ENCODE data around the gene YPEL5. TPM values are rescaled to one million over a fixed set of nuclear protein-coding genes. Genes with fewer than 3 reads are reported as not detected.

The YPEL5 gene
- polyA plus RNA-seq, 1 of the 3 experiments (the other 2 are of a cell fraction): 60.5 TPM

- WGBS (ENCODE audit: low lambda C conversion rate): 99% methylated on average over 4 of the region's 4 CpGs
- Histone ChIP-seq H3K9ac (no peak overlapping the region), H3K9me2 (no peaks in the 10 kb centered on the region), H3K27ac (ENCODE audit: low read depth in 2 of 2, low read length in 1 of 2) (no peak overlapping the region; a peak in 1 of 4 replicates), H2AFZ (ENCODE audit: low read depth) (no peak overlapping the region), H3K27me3 (ENCODE audit: insufficient read depth) (no peaks in the 10 kb centered on the region), H3K4me2 (no peak overlapping the region), H3K36me3 (replicated peaks in 1 of 2; ENCODE audit: control insufficient read depth in 1 of 2, insufficient read depth in 2 of 2, low read length in 1 of 2) (peaks cover 73 to 78% of the 10 kb centered on the region in 2 experiments), H4K20me1 (ENCODE audit: insufficient read depth) (peaks cover 31% of the 10 kb centered on the region), H3K4me1 (ENCODE audit: control insufficient read depth in 1 of 2, insufficient read depth in 2 of 2, low read depth in 1 of 2, low read length in 1 of 2) (peaks cover 0 to 33% of the 10 kb centered on the region in 2 experiments; a peak in 2 of 4 replicates), H3K9me3 (no peaks in the 10 kb centered on the region), H3F3A (replicated peaks; ENCODE audit: insufficient read depth) (peaks cover 20% of the 10 kb centered on the region), H3K79me2 (ENCODE audit: insufficient read depth) (peaks cover 53% of the 10 kb centered on the region), H3K4me3 (ENCODE audit: low read depth in 2 of 2, low read length in 1 of 2) (no peak overlapping the region)
- TF ChIP-seq POLR2AphosphoS5 (IDR thresholded peaks at IDR 0.05; ENCODE audit: low read depth, low read length) (no peak), ZBTB33 (IDR thresholded peaks at IDR 0.05; ENCODE audit: borderline replicate concordance, low read depth) (no peak)
- POLR2A ChIA-PET: no interaction called here
- DNase-seq: no peak
- CTCF ChIA-PET: interaction anchor here (1.0 to 6.5 kb wide), 4 partner anchors 7 to 725 kb away, joined by 3 to 45 read pairs (median 26); partner anchors contain the start of gene YPEL5
Observed at GRCh38 chr2:30157616-30158015, 10.8 kb downstream of the YPEL5 start.

GRCh38 chr2:30159766-30160165, 13.0 kb downstream of the YPEL5 start:
- Histone ChIP-seq H3K9ac (no peak overlapping the region), H3K4me3 (ENCODE audit: low read depth in 2 of 2, low read length in 1 of 2) (no peak overlapping the region), H3K9me3 (no peaks in the 10 kb centered on the region), H3K27ac (ENCODE audit: low read depth in 2 of 2, low read length in 1 of 2) (no peak overlapping the region), H4K20me1 (ENCODE audit: insufficient read depth) (peaks cover 14% of the 10 kb centered on the region), H3K9me2 (no peaks in the 10 kb centered on the region), H3K4me2 (no peak overlapping the region), H3K27me3 (ENCODE audit: insufficient read depth) (no peaks in the 10 kb centered on the region), H3K4me1 (ENCODE audit: control insufficient read depth in 1 of 2, insufficient read depth in 2 of 2, low read depth in 1 of 2, low read length in 1 of 2) (peaks cover 2 to 20% of the 10 kb centered on the region in 2 experiments; a peak in 3 of 4 replicates), H3K79me2 (ENCODE audit: insufficient read depth) (peaks cover 31% of the 10 kb centered on the region), H3F3A (replicated peaks; ENCODE audit: insufficient read depth) (peaks cover 16% of the 10 kb centered on the region), H3K36me3 (replicated peaks in 1 of 2; ENCODE audit: control insufficient read depth in 1 of 2, insufficient read depth in 2 of 2, low read length in 1 of 2) (peaks cover 63 to 66% of the 10 kb centered on the region in 2 experiments), H2AFZ (ENCODE audit: low read depth) (no peak overlapping the region)
- ChIA-PET POLR2A (no interaction called here), CTCF (interaction anchor here (1.3 to 6.5 kb wide), 3 partner anchors 12 to 554 kb away, joined by 3 to 45 read pairs (median 8); no protein-coding TSS in a partner anchor)
- 88% methylated on average over 2 of the region's 2 CpGs for WGBS (ENCODE audit: low lambda C conversion rate)
- no peak for DNase-seq
- no peak for TF ChIP-seq GABPA (IDR thresholded peaks at IDR 0.05; ENCODE audit: low read depth)
- no peak for TF ChIP-seq JUND (IDR thresholded peaks at IDR 0.05)
- TF ChIP-seq NRF1 (IDR thresholded peaks at IDR 0.05; ENCODE audit: low read depth, low read length): no peak
- no peak for TF ChIP-seq RAD21 (IDR thresholded peaks at IDR 0.05; ENCODE audit: low read length)
- no peak for TF ChIP-seq EZH2phosphoT487 (IDR thresholded peaks at IDR 0.05; ENCODE audit: borderline replicate concordance, low read depth)
- no peak for TF ChIP-seq PBX3 (IDR thresholded peaks at IDR 0.05)
- TF ChIP-seq ELF1 (IDR thresholded peaks at IDR 0.05): no peak
- no peak for TF ChIP-seq FOSL2 (IDR thresholded peaks at IDR 0.05; ENCODE audit: borderline replicate concordance, low read depth)
- no peak for TF ChIP-seq EP300 (IDR thresholded peaks at IDR 0.05; ENCODE audit: borderline replicate concordance in 1 of 2, low read depth in 1 of 2, low read length in 1 of 2)
- TF ChIP-seq, protein P1, sequence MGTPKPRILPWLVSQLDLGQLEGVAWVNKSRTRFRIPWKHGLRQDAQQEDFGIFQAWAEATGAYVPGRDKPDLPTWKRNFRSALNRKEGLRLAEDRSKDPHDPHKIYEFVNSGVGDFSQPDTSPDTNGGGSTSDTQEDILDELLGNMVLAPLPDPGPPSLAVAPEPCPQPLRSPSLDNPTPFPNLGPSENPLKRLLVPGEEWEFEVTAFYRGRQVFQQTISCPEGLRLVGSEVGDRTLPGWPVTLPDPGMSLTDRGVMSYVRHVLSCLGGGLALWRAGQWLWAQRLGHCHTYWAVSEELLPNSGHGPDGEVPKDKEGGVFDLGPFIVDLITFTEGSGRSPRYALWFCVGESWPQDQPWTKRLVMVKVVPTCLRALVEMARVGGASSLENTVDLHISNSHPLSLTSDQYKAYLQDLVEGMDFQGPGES (IDR thresholded peaks at IDR 0.05; ENCODE audit: low read depth, low read length): no peak
- TF ChIP-seq TAF1 (IDR thresholded peaks at IDR 0.05; ENCODE audit: borderline replicate concordance, low read depth, low read length): no peak
- TF ChIP-seq ZBTB33 (IDR thresholded peaks at IDR 0.05; ENCODE audit: borderline replicate concordance, low read depth): no peak
- TF ChIP-seq FOXM1 (IDR thresholded peaks at IDR 0.05; ENCODE audit: low read depth): no peak
- TF ChIP-seq FOXJ3 (CRISPR knock-in tag; IDR thresholded peaks at IDR 0.05): no peak
- TF ChIP-seq RCOR1 (IDR thresholded peaks at IDR 0.05; ENCODE audit: low read length): no peak
- TF ChIP-seq CHD2 (IDR thresholded peaks at IDR 0.05; ENCODE audit: low read length, partially characterized antibody): no peak
- no peak for TF ChIP-seq TCF12 (IDR thresholded peaks at IDR 0.05)

Data from SK-N-SH (cell line).